Measurements from ENCODE around the gene TNS1. TPM values are rescaled to one million over a fixed set of nuclear protein-coding genes. Genes with fewer than 3 reads are reported as not detected.

TNS1 gene
- total RNA-seq, 1 donor from 2014 or later, result 219 TPM

- Mint-ChIP-seq H3K4me1 (ENCODE audit: low read depth, unreplicated experiment) (peaks cover 20% of the 10 kb centered on the region), H3K9me3 (ENCODE audit: unreplicated experiment) (no peaks in the 10 kb centered on the region), H3K27ac (ENCODE audit: unreplicated experiment) (no peak overlapping the region), H3K36me3 (ENCODE audit: low read depth, unreplicated experiment) (no peaks in the 10 kb centered on the region), H3K4me3 (ENCODE audit: unreplicated experiment) (no peak overlapping the region), H3K27me3 (ENCODE audit: low read depth, unreplicated experiment) (peaks cover 55% of the 10 kb centered on the region)
- Histone ChIP-seq H3K4me1 (ENCODE audit: insufficient read depth, low read length) (no peaks in the 10 kb centered on the region), H3K79me2 (ENCODE audit: insufficient read depth, low read length) (no peaks in the 10 kb centered on the region), H2AFZ (ENCODE audit: low read depth, low read length) (no peak overlapping the region), H3K36me3 (ENCODE audit: insufficient read depth, low read length) (no peaks in the 10 kb centered on the region), H4K20me1 (ENCODE audit: insufficient read depth, low read length) (no peaks in the 10 kb centered on the region), H3K9me3 (ENCODE audit: insufficient read depth, low read depth, low read length) (no peaks in the 10 kb centered on the region), H3K4me2 (ENCODE audit: low read length) (no peak overlapping the region), H3K9ac (ENCODE audit: low read length) (no peak overlapping the region), H3K4me3 (ENCODE audit: insufficient read depth, low read depth, low read length) (no peak overlapping the region), H3K27ac (ENCODE audit: low read depth, low read length) (no peak overlapping the region), H3K27me3 (ENCODE audit: insufficient read depth, low read length) (no peaks in the 10 kb centered on the region)
- DNase-seq (ENCODE audit: low read depth) (no peak), FAIRE-seq (no peak)
- TF ChIP-seq CTCF (IDR thresholded peaks at IDR 0.05; ENCODE audit: insufficient read depth, low read depth, low read length), result no peak
- no peak for TF ChIP-seq EZH2 (IDR thresholded peaks at IDR 0.05; ENCODE audit: insufficient read depth, low read length)
These were observed 14.0 kb upstream of the TNS1 start for GRCh38 chr2:218016810-218017209.

- Histone ChIP-seq H3K9ac (ENCODE audit: low read length) (no peak overlapping the region), H3K9me3 (ENCODE audit: insufficient read depth, low read depth, low read length) (no peaks in the 10 kb centered on the region), H4K20me1 (ENCODE audit: insufficient read depth, low read length) (no peaks in the 10 kb centered on the region), H3K27ac (ENCODE audit: low read depth, low read length) (no peak overlapping the region), H3K4me2 (ENCODE audit: low read length) (no peak overlapping the region), H3K4me1 (ENCODE audit: insufficient read depth, low read length) (peaks cover 8% of the 10 kb centered on the region), H3K79me2 (ENCODE audit: insufficient read depth, low read length) (no peaks in the 10 kb centered on the region), H2AFZ (ENCODE audit: low read depth, low read length) (no peak overlapping the region), H3K27me3 (ENCODE audit: insufficient read depth, low read length) (no peaks in the 10 kb centered on the region), H3K36me3 (ENCODE audit: insufficient read depth, low read length) (no peaks in the 10 kb centered on the region), H3K4me3 (ENCODE audit: insufficient read depth, low read depth, low read length) (no peak overlapping the region)
- TF ChIP-seq CTCF (IDR thresholded peaks at IDR 0.05; ENCODE audit: insufficient read depth, low read depth, low read length), result no peak
- Mint-ChIP-seq H3K27me3 (ENCODE audit: low read depth, unreplicated experiment) (peaks cover 54% of the 10 kb centered on the region), H3K4me3 (ENCODE audit: unreplicated experiment) (no peak overlapping the region), H3K4me1 (ENCODE audit: low read depth, unreplicated experiment) (peaks cover 18% of the 10 kb centered on the region), H3K27ac (ENCODE audit: unreplicated experiment) (no peak overlapping the region), H3K9me3 (ENCODE audit: unreplicated experiment) (no peaks in the 10 kb centered on the region), H3K36me3 (ENCODE audit: low read depth, unreplicated experiment) (no peaks in the 10 kb centered on the region)
- DNase-seq (ENCODE audit: low read depth) (no peak), FAIRE-seq (no peak)
These were observed 13.1 kb upstream of the TNS1 start for GRCh38 chr2:218015586-218016521.
